ENCODE data around the gene KCTD17. TPM values are rescaled to one million over a fixed set of nuclear protein-coding genes. Genes with fewer than 3 reads are reported as not detected.

The KCTD17 gene
- total and polyA plus RNA-seq, 2 of the 13 experiments (the other 11 are each of a cell fraction or from before 2014, with no cell fraction given) = 5.3 to 11.7 TPM

DNA sequence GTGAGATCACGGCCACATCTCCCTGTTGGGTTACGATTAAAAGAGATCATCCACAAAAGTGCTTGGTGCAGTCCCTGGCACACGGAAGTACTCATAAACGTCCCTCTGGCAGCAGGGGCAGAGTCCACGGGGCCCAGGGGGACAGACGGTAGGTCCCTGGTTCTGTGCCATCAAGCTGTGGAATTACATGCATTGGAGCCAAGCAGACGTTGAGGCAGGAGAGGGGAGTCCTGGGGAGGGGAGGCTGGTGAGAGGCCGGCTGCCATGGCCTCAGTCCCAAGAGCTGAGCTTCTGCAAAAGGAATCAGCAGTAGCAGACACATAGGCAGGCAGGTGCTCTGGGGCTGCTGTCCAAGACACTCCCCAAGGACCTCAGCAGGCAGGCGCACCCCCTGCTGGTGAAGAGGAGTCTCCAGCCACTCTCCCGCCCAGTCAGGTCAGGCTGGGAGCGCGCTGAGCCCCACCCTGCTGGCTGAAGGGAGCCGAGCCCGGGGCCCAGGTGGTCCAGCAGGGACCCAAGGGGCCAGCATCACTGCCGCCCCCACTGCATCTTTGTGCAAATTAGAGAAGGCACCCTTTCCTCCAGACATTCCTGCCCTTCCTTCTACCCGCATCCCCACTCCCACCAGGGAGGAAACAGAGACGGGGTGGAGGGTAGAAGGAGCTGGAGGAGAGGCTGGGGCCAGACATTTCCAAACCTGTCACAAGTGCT is 7.6 kb upstream of the KCTD17 start (continued):
- TF ChIP-seq, protein P1, sequence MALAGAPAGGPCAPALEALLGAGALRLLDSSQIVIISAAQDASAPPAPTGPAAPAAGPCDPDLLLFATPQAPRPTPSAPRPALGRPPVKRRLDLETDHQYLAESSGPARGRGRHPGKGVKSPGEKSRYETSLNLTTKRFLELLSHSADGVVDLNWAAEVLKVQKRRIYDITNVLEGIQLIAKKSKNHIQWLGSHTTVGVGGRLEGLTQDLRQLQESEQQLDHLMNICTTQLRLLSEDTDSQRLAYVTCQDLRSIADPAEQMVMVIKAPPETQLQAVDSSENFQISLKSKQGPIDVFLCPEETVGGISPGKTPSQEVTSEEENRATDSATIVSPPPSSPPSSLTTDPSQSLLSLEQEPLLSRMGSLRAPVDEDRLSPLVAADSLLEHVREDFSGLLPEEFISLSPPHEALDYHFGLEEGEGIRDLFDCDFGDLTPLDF (CRISPR knock-in tag; IDR thresholded peaks at IDR 0.05) = peak; percentile 63; the same call in 1 of the 2 replicates
- TF ChIP-seq CCAR2 (optimal IDR thresholded peaks at IDR 0.05; ENCODE audit: low read depth, low read length) = no peak
- peak; percentile 52; the same call in 1 of the 2 replicates for TF ChIP-seq TAF1 (CRISPR knock-in tag; IDR thresholded peaks at IDR 0.05)
- TF ChIP-seq, protein P2, sequence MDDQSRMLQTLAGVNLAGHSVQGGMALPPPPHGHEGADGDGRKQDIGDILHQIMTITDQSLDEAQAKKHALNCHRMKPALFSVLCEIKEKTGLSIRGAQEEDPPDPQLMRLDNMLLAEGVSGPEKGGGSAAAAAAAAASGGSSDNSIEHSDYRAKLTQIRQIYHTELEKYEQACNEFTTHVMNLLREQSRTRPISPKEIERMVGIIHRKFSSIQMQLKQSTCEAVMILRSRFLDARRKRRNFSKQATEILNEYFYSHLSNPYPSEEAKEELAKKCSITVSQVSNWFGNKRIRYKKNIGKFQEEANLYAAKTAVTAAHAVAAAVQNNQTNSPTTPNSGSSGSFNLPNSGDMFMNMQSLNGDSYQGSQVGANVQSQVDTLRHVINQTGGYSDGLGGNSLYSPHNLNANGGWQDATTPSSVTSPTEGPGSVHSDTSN (CRISPR knock-in tag; IDR thresholded peaks at IDR 0.05; ENCODE audit: borderline replicate concordance) = no peak
- no peak for TF ChIP-seq ISL2 (CRISPR knock-in tag; IDR thresholded peaks at IDR 0.05)
- TF ChIP-seq SNAPC2 (CRISPR knock-in tag; IDR thresholded peaks at IDR 0.05) = 0 out of 2 replicates have a peak, but pooled peaks have one; percentile 52
- TF ChIP-seq MIER3 (CRISPR knock-in tag; IDR thresholded peaks at IDR 0.05; ENCODE audit: borderline replicate concordance) = no peak
- TF ChIP-seq FOSL2 (CRISPR knock-in tag; IDR thresholded peaks at IDR 0.05) = 0 out of 2 replicates have a peak, but pooled peaks have one; percentile 5
- TF ChIP-seq HNF4G (IDR thresholded peaks at IDR 0.05; ENCODE audit: borderline replicate concordance, low read depth, low read length) = peak; percentile 82
- TF ChIP-seq HNF4G (CRISPR knock-in tag; IDR thresholded peaks at IDR 0.05; ENCODE audit: borderline replicate concordance, low read depth) = peak; percentile 86
- TF ChIP-seq, protein P3, sequence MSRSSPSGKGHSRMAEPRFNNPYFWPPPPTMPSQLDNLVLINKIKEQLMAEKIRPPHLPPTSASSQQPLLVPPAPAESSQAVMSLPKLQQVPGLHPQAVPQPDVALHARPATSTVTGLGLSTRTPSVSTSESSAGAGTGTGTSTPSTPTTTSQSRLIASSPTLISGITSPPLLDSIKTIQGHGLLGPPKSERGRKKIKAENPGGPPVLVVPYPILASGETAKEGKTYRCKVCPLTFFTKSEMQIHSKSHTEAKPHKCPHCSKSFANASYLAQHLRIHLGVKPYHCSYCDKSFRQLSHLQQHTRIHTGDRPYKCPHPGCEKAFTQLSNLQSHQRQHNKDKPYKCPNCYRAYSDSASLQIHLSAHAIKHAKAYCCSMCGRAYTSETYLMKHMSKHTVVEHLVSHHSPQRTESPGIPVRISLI (CRISPR knock-in tag; IDR thresholded peaks at IDR 0.05; ENCODE audit: borderline replicate concordance) = no peak
- TF ChIP-seq ZNF546 (CRISPR knock-in tag; conservative IDR thresholded peaks at IDR 0.05) = no peak
- TF ChIP-seq, protein P4, sequence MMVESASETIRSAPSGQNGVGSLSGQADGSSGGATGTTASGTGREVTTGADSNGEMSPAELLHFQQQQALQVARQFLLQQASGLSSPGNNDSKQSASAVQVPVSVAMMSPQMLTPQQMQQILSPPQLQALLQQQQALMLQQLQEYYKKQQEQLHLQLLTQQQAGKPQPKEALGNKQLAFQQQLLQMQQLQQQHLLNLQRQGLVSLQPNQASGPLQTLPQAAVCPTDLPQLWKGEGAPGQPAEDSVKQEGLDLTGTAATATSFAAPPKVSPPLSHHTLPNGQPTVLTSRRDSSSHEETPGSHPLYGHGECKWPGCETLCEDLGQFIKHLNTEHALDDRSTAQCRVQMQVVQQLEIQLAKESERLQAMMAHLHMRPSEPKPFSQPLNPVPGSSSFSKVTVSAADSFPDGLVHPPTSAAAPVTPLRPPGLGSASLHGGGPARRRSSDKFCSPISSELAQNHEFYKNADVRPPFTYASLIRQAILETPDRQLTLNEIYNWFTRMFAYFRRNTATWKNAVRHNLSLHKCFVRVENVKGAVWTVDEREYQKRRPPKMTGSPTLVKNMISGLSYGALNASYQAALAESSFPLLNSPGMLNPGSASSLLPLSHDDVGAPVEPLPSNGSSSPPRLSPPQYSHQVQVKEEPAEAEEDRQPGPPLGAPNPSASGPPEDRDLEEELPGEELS (CRISPR knock-in tag; IDR thresholded peaks at IDR 0.05) = 0 out of 2 replicates have a peak, but pooled peaks have one; percentile 22
- TF ChIP-seq RBAK (CRISPR knock-in tag; IDR thresholded peaks at IDR 0.05) = no peak
- peak; percentile 63; the same call in 1 of the 2 replicates for TF ChIP-seq KDM2A (CRISPR knock-in tag; IDR thresholded peaks at IDR 0.05; ENCODE audit: borderline replicate concordance, low read depth)
- peak; percentile 56; the same call in 1 of the 2 replicates for TF ChIP-seq ESRRA (CRISPR knock-in tag; IDR thresholded peaks at IDR 0.05; ENCODE audit: low read depth)
- TF ChIP-seq, protein P5, sequence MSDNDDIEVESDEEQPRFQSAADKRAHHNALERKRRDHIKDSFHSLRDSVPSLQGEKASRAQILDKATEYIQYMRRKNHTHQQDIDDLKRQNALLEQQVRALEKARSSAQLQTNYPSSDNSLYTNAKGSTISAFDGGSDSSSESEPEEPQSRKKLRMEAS (IDR thresholded peaks at IDR 0.05) = peak; percentile 44; the same call in 1 of the 2 replicates
- no peak for TF ChIP-seq IRF1 (CRISPR knock-in tag; IDR thresholded peaks at IDR 0.05; ENCODE audit: low read depth)
- TF ChIP-seq MATR3 (CRISPR knock-in tag; IDR thresholded peaks at IDR 0.05) = no peak
- no peak for TF ChIP-seq ZNF850 (CRISPR knock-in tag; conservative IDR thresholded peaks at IDR 0.05)
- TF ChIP-seq MED13 (CRISPR knock-in tag; IDR thresholded peaks at IDR 0.05) = no peak
- peak; percentile 26 for TF ChIP-seq HNRNPLL (IDR thresholded peaks at IDR 0.05; ENCODE audit: low read depth, low read length, poor library complexity, severe bottlenecking)
- no peak for TF ChIP-seq MIXL1 (CRISPR knock-in tag; IDR thresholded peaks at IDR 0.05)
